H1 (cell line): ENCODE measurements around the gene MBP. TPM values are rescaled to one million over a fixed set of nuclear protein-coding genes. Genes with fewer than 3 reads are reported as not detected.
"Not testable (repeated sequence)": the region's sequence is repeated elsewhere in the genome, so short reads cannot be mapped to it uniquely, and the experiment has no call there.

Experiments
- CTCF ChIA-PET: fragments of 300-600 bp; sonication (Branson Sonifier 250); formaldehyde crosslinking; loops from one replicate; lab custom pipeline; 2021; ENCODE audit not compliant: partially characterized antibody; lab: Charles Lee
- POLR2A ChIA-PET: fragments of 300-600 bp; sonication (Branson Sonifier 250); formaldehyde crosslinking; loops from one replicate; lab custom pipeline; 2021; ENCODE audit warnings: inconsistent platforms; ENCODE audit not compliant: partially characterized antibody; lab: Charles Lee
- DNase-seq, 2 experiments: peaks; one replicate each; pipeline versions ENCODE4 v3.0.0 to v3.0.0-alpha.2; 2010 to 2022; ENCODE audit warnings: low spot score in 2 of 2, low read depth in 1 of 2, mixed read lengths in 1 of 2
- FAIRE-seq: peaks from 2 replicates; lab custom pipeline; 2011; peaks lifted over from hg19 to GRCh38; lab: Jason Lieb, UNC
- H2AFZ ChIP-seq: 2 replicates; pipeline ENCODE4 v1.8.1; 2012; ENCODE audit warnings: low read length, inconsistent platforms
- H2AK5ac ChIP-seq: 2 replicates; pipeline ENCODE4 v1.6.1; 2013; ENCODE audit warnings: low read depth, low read length
- H2BK120ac ChIP-seq: replicated peaks from 2 replicates; pipeline ENCODE3; 2013; ENCODE audit warnings: low read depth, low read length, inconsistent platforms
- H2BK12ac ChIP-seq: 2 replicates; pipeline ENCODE4 v1.6.1; 2013; ENCODE audit warnings: low read depth, low read length
- H2BK15ac ChIP-seq: 2 replicates; pipeline ENCODE4 v1.6.1; 2013; ENCODE audit warnings: low read length
- H2BK20ac ChIP-seq: 2 replicates; pipeline ENCODE4 v1.6.1; 2013; ENCODE audit warnings: low read length
- H2BK5ac ChIP-seq: 2 replicates; pipeline ENCODE4 v1.6.1; 2013; ENCODE audit warnings: low read depth, low read length
- H3K14ac ChIP-seq: 2 replicates; pipeline ENCODE4 v1.6.1; 2013; ENCODE audit warnings: inconsistent platforms; ENCODE audit not compliant: insufficient read length
- H3K18ac ChIP-seq: 2 replicates; pipeline ENCODE4 v1.6.1; 2013; ENCODE audit warnings: low read length; ENCODE audit errors: extremely low read depth
- H3K23ac ChIP-seq: 2 replicates; pipeline ENCODE4 v1.6.1; 2013; ENCODE audit warnings: inconsistent platforms; ENCODE audit not compliant: insufficient read length
- H3K23me2 ChIP-seq: 2 replicates; pipeline ENCODE4 v1.6.1; 2013; ENCODE audit warnings: low read depth, low read length
- H3K27ac ChIP-seq: 2 replicates; pipeline ENCODE4 v1.6.1; 2011; ENCODE audit warnings: low read depth, low read length, inconsistent platforms
- H3K27me3 ChIP-seq, 4 experiments: replicated peaks in 1 of 4; 1 replicate in 1 of 4; 2 replicates in 3 of 4; pipeline versions ENCODE4 v1.6.1 to v1.8.1; 2011 to 2013; ENCODE audit warnings: low read length in 3 of 4, mild to moderate bottlenecking in 3 of 4, inconsistent platforms in 2 of 4, mixed read lengths in 2 of 4, moderate library complexity in 1 of 4; ENCODE audit not compliant: control insufficient read depth in 3 of 4, insufficient read depth in 3 of 4; ENCODE audit errors: extremely low read depth in 1 of 4
- H3K36me3 ChIP-seq, 4 experiments: 2 replicates each; pipeline versions ENCODE4 v1.6.1 to v1.8.1; 2011 to 2013; ENCODE audit warnings: mild to moderate bottlenecking in 4 of 4, low read length in 3 of 4, moderate library complexity in 2 of 4, control low read depth in 1 of 4, inconsistent platforms in 1 of 4; ENCODE audit not compliant: insufficient read depth in 4 of 4, control insufficient read depth in 2 of 4
- H3K4ac ChIP-seq: replicated peaks from 2 replicates; pipeline ENCODE3; 2013; ENCODE audit warnings: low read length, low read depth, mixed read lengths, inconsistent platforms; ENCODE audit not compliant: insufficient read length
- H3K4me1 ChIP-seq, 4 experiments: replicated peaks in 1 of 4; 1 replicate in 1 of 4; 2 replicates in 3 of 4; pipeline versions ENCODE4 v1.6.1 to v1.8.1; 2011 to 2013; ENCODE audit warnings: low read length in 3 of 4, inconsistent platforms in 2 of 4, mixed read lengths in 1 of 4; ENCODE audit not compliant: insufficient read depth in 4 of 4, control insufficient read depth in 3 of 4
- H3K4me2 ChIP-seq, 2 experiments: 2 replicates each; pipeline versions ENCODE4 v1.6.1 to v1.8.1; 2011 to 2013; ENCODE audit warnings: low read depth in 2 of 2, low read length in 2 of 2, control low read depth in 1 of 2, inconsistent platforms in 1 of 2, mild to moderate bottlenecking in 1 of 2; ENCODE audit not compliant: insufficient read depth in 1 of 2
- H3K4me3 ChIP-seq, 4 experiments: fragments of 200-600, 300-600 bp in 1 of 4; sonication (generic), shearing (Covaris generic), sonication (Bioruptor Twin) in 1 of 4; 2 replicates each; pipeline versions ENCODE4 v1.5.1 to v1.8.1; 2011 to 2016; ENCODE audit warnings: low read length in 4 of 4, low read depth in 3 of 4, control low read depth in 2 of 4, inconsistent platforms in 2 of 4, mild to moderate bottlenecking in 2 of 4, mixed read lengths in 1 of 4, moderate library complexity in 1 of 4; ENCODE audit not compliant: insufficient read depth in 2 of 4; ENCODE audit errors: extremely low read depth in 1 of 4
- H3K56ac ChIP-seq: replicated peaks from 2 replicates; pipeline ENCODE3; 2013; ENCODE audit warnings: low read depth, mild to moderate bottlenecking, mixed read lengths, low read length, inconsistent platforms; ENCODE audit not compliant: insufficient read length
- H3K79me1 ChIP-seq: 2 replicates; pipeline ENCODE4 v1.6.1; 2013; ENCODE audit warnings: low read depth, low read length, control low read depth
- H3K79me2 ChIP-seq, 2 experiments: 2 replicates each; pipeline versions ENCODE4 v1.6.1 to v1.8.1; 2012 to 2013; ENCODE audit warnings: low read length in 2 of 2, mild to moderate bottlenecking in 2 of 2, inconsistent platforms in 1 of 2; ENCODE audit not compliant: insufficient read depth in 2 of 2, control insufficient read depth in 1 of 2
- H3K9ac ChIP-seq, 4 experiments: replicated peaks in 1 of 4; 1 replicate in 1 of 4; 2 replicates in 3 of 4; pipeline versions ENCODE4 v1.6.1 to v1.8.1; 2011 to 2013; ENCODE audit warnings: low read depth in 3 of 4, low read length in 3 of 4, control low read depth in 2 of 4, mild to moderate bottlenecking in 2 of 4, moderate library complexity in 2 of 4, inconsistent platforms in 1 of 4; ENCODE audit errors: extremely low read depth in 1 of 4
- H3K9me3 ChIP-seq, 2 experiments: 2 replicates each; pipeline versions ENCODE4 v1.6.1 to v1.8.1; 2012 to 2013; ENCODE audit warnings: mild to moderate bottlenecking in 2 of 2, moderate library complexity in 2 of 2, control low read depth in 1 of 2, inconsistent platforms in 1 of 2, low read depth in 1 of 2, low read length in 1 of 2, mixed read lengths in 1 of 2; ENCODE audit not compliant: insufficient read depth in 2 of 2
- H4K20me1 ChIP-seq, 2 experiments: replicated peaks in 1 of 2; 2 replicates each; pipeline versions ENCODE3 to v1.8.1; 2011 to 2013; ENCODE audit warnings: inconsistent platforms in 2 of 2, low read length in 2 of 2, mild to moderate bottlenecking in 1 of 2; ENCODE audit not compliant: insufficient read depth in 2 of 2, control insufficient read depth in 1 of 2
- H4K5ac ChIP-seq: 2 replicates; pipeline ENCODE4 v1.6.1; 2013; ENCODE audit warnings: low read length, low read depth, mixed read lengths, inconsistent platforms; ENCODE audit not compliant: insufficient read length
- H4K8ac ChIP-seq: 2 replicates; pipeline ENCODE4 v1.8.0; 2013; ENCODE audit warnings: mild to moderate bottlenecking, moderate library complexity, low read length, inconsistent platforms; ENCODE audit not compliant: insufficient read depth; ENCODE audit errors: extremely low read depth
- H4K91ac ChIP-seq: replicated peaks from 2 replicates; pipeline ENCODE3; 2013; ENCODE audit warnings: low read length, mixed read lengths, inconsistent platforms; ENCODE audit not compliant: insufficient read length
- polyA plus RNA-seq, 7 experiments: library from polyadenylated mRNA; depleted of rRNA in 3 of 7; stranded (reverse) in 5 of 7; unstranded in 2 of 7; fragments of >200 nt in 5 of 7; fragments of 200-250 nt in 2 of 7; gene quantifications; 1 replicate in 5 of 7; 2 replicates in 1 of 7; 4 replicates in 1 of 7; pipeline versions ENCODE4 v1.2.1 to v1.2.3, GENCODE V29; 2011 to 2013; ENCODE audit warnings: missing spikeins in 2 of 7, mixed read lengths in 2 of 7
- total RNA-seq: library from RNA; stranded (reverse); fragmentation: NEBNext Ultra II Directional; extraction: Animal tissue kit (Norgen Biotek cat#: 25700); gene quantifications from 2 replicates; pipeline ENCODE4 v1.2.1, GENCODE V29; 2021

MBP gene
- total and polyA plus RNA-seq, 2 of the 8 experiments (the other 6 are each of a cell fraction or from before 2014, with no cell fraction given): 7.7 to 19.2 TPM

DNA sequence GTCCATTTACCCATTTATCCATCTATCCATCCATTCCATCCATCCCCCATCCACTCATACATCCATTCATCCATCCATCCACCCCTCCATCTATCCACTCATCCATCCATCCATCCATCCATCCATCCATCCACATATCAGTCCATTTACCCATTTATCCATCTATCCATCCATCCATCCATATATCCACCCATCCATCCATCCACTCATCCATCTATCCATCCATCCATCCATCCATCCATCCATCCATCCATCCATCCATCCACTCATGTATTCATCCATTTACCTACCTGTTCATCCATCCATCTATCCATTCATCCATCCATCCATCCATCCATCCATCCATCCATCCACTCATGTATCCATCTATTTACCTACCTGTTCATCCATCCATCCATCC lies 113.9 kb downstream of the MBP start:
- H3K4me2 ChIP-seq, H2BK5ac ChIP-seq, H3K79me1 ChIP-seq, H3K27me3 ChIP-seq, H4K5ac ChIP-seq, H4K8ac ChIP-seq, H2AK5ac ChIP-seq, H3K56ac ChIP-seq, H2BK15ac ChIP-seq, FAIRE-seq, H4K20me1 ChIP-seq, H3K14ac ChIP-seq, POLR2A ChIA-PET, H3K18ac ChIP-seq, H3K79me2 ChIP-seq, H3K23ac ChIP-seq, H3K9ac ChIP-seq, H3K9me3 ChIP-seq, H3K4me1 ChIP-seq, H2AFZ ChIP-seq, H2BK120ac ChIP-seq, H2BK20ac ChIP-seq, H3K36me3 ChIP-seq, H2BK12ac ChIP-seq, H3K4ac ChIP-seq, DNase-seq, H3K27ac ChIP-seq, CTCF ChIA-PET, H4K91ac ChIP-seq, H3K4me3 ChIP-seq: not testable (repeated sequence)
- H3K23me2 ChIP-seq: peaks cover 11% of the 10 kb centered on the region; the same call in 1 of the 2 replicates
